HG02852 (cell line): ENCODE results near the gene LZTR1.
"Not testable (repeated sequence)": the region's sequence is repeated elsewhere in the genome, so short reads cannot be mapped to it uniquely, and the experiment has no call there.

ENCODE experiments used
- ATAC-seq: cut with Tn5 transposase; IDR thresholded peaks from one replicate; pipeline ENCODE4 v1.9.1; 2021; ENCODE audit warnings: mild to moderate bottlenecking, moderate library complexity; ENCODE audit not compliant: unreplicated experiment

LZTR1 gene

DNA sequence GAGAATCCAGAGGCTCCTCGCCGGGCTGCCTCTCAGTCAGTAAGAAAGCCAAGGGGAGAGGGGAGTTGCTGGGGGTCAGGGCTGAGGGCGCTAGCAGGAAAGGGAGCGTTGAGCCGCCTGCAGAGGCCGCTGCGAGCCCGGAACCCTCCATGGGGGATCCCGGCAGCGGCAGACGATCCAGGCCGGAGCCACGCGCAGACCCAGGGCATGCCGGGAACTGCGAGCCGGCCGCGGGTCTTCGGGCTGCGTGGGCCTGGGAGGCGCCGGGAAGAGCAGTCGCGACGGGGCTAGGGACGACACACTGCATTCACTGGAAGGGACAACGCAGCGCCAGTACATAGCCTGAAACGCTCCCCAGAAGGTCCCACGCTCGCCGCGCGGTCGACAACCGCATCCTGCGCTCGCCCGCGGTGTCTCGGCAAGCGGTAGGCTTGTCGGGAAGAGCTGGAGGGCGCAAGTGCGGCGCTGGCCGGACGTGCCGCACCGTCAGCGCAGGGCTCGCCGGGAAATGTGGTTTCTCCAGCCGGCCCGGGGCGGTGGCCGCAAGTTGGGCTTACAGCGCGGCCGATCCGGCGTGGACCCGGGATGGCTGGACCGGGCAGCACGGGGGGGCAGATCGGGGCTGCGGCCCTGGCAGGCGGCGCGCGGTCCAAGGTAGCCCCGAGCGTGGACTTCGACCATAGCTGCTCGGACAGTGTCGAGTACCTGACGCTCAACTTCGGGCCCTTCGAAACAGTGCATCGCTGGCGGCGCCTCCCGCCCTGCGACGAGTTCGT lies at the start of gene LZTR1:
Gene LZTR1 (plus strand): TSS at position 511 of the 776 bp plus-strand sequence. CDS start 75 bp downstream, at position 586.
- peak; percentile 83 for ATAC-seq

DNA sequence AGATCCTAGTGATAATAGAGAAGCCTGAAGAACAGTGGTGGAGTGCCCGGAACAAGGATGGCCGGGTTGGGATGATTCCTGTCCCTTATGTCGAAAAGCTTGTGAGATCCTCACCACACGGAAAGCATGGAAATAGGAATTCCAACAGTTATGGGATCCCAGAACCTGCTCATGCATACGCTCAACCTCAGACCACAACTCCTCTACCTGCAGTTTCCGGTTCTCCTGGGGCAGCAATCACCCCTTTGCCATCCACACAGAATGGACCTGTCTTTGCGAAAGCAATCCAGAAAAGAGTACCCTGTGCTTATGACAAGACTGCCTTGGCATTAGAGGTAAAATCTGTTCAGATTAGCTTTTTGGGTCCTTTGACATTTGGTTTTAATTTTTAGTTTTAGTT lies 48.2 kb upstream of the LZTR1 start:
- no peak for ATAC-seq

DNA sequence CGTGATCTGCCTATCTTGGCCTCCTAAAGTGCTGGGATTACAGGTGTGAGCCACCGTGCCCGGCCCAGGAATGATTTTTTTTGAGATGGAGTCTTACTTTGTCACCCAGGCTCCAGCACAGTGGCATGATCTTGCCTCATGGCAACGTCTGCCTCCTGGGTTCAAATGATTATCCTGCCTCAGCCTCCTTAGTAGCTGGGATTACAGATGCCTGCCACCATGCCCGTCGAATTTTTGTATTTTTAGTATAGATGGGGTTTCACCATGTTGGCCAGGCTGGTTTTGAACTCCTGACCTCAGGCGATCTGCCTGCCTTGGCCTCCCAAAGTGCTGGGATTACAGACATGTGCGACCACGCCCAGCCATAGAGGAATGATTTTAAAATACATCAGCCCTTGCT lies 47.0 kb upstream of the LZTR1 start:
- not testable (repeated sequence) for ATAC-seq

DNA sequence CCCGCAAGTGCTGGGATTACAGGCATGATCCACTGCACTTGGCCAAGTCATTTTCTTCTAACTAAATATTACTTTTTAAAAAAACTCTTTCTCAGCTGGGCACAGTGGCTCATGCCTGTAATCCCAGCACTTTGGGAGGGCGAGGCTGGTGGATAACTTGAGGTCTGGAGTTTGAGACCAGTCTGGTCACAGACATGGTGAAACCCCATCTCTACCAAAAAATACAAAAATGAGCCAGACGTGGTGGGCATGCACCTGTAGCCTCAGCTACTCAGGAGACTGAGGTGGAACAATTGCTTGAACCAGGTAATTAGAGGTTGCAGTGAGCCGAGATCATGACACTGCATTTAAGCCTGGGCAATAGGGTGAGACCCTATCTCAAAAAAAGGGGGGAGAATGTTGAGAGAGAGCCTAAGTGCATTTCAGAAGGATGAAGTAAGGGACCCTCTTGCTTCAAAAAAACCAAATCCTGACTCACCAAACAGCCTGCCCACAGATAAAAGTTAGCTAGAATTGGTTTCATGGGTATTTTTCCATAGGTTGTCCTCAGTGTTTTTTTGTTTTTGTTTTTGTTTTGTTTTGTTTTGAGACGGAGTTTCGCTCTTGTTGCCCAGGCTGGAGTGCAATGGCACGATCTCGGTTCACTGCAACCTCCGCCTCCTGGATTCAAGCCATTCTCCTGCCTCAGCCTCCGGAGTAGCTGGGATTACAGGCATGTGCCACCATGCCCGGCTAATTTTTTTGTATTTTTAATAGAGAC lies 46.1 kb upstream of the LZTR1 start:
- ATAC-seq: not testable (repeated sequence)

DNA sequence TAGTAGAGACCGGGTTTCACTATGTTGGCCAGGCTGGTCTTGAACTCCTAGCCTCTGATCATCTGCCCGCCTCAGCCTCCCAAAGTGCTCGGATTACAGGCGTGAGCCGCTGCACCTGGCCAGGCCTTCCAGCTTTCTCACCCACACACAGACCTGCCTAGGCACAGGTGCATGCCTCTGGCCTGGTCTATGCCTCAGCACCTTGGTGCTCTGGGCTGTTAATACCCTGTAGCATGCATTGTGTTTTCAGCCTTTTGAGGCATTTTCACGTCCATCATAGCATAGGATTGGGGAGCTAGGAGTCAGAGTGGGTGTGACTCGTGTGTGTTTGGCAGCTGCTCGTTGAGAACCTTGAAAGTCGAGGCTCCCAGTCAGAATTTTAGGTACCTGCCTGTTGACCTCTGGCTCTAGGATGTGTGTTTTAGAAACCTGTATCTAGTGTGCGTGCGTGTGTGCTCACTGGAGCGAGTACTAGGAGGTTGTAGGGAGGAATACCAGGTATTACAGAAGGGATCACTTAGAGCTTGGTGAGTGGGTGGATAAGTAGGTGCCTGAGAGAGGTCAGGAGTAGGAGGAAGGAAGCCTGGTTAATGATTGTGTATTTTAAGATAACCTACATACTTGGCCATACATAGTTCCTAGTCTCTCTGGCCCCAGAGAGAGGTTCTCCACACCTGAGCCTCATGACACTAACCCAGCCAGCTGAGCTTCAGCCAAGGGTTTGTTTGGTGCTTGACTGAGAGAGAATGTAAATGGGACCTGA lies 44.9 kb upstream of the LZTR1 start:
- ATAC-seq: no peak

GRCh38 chr22:20937794-20938671 lies 44.1 kb upstream of the LZTR1 start:
- ATAC-seq: no peak

GRCh38 chr22:20939457-20940185 lies 42.5 kb upstream of the LZTR1 start:
- ATAC-seq: not testable (repeated sequence)

DNA sequence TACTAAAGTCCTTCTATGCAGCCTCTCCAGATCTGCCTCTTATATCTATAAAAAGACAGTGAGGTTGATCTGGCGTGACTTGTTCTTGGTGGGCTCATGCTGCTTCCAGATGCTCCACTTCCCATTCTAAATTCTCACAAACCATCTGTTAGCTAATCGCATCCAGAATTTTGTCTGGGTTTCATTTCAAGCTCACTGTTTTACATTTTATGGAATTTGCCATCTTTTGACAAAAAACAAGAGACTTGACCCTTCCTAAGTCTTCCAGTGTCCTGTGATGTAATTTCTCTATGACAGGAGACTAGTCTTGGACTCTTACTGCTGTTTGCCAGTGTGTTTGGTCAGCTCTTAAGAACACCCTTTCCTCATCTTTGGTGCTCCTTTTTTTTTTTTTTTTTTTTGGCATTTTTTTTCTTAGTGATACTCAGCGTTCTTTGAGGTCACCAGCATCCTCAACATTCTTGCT lies 41.9 kb upstream of the LZTR1 start:
- no peak for ATAC-seq

DNA sequence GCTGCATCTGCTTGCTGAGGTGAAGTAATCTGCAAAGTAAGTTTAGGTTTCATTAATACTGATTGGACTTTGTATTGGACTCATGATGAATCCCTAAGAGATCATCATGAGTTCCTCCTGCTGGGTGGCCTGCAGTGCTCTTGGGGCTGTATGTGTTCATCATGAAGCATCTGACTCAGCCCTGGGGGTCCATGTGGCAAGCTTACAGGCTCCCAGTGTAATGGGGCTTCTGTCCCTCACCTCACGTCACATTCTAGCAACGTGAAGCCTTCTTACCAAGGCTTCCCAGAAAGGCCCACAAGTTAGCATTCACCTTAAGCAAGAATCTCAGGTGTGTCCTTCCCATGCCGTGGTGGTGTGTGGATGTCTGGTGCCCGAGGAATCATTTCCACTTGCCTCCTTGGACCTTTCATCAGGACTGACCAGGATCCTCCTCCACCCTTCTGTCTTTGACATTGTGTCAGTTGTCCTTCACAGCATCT lies 41.2 kb upstream of the LZTR1 start:
- ATAC-seq: no peak

DNA sequence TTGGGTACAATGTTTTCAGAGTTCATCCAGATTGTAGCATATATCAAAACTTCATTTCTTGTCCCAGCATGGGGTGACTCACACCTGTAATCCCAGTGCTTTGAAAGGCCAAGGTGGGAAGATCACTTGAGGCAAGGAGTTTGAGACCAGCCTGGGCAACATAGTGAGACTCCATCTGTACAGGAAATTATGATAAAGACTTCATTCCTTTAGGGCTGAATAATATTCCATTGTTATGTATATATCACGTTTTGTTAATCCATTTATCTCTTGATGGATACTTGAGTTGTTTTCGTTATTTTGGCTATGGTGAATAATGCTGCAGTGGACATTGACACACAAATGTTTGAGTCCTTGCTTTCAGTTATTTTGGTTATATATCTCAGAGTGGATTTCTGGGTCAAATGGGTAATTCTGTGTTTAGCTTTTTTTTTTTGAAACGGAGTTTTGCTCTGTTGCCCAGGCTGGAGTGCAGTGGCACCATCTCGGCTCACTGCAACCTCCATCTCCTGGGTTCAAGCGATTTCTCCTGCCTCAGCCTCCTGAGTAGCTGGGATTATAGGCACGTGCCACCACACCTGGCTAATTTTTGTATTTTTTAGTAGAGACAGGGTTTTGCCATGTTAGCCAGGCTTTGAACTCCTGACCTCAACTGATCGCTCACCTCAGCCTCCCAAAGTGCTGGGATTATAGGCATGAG lies 39.7 kb upstream of the LZTR1 start:
- ATAC-seq: not testable (repeated sequence)

DNA sequence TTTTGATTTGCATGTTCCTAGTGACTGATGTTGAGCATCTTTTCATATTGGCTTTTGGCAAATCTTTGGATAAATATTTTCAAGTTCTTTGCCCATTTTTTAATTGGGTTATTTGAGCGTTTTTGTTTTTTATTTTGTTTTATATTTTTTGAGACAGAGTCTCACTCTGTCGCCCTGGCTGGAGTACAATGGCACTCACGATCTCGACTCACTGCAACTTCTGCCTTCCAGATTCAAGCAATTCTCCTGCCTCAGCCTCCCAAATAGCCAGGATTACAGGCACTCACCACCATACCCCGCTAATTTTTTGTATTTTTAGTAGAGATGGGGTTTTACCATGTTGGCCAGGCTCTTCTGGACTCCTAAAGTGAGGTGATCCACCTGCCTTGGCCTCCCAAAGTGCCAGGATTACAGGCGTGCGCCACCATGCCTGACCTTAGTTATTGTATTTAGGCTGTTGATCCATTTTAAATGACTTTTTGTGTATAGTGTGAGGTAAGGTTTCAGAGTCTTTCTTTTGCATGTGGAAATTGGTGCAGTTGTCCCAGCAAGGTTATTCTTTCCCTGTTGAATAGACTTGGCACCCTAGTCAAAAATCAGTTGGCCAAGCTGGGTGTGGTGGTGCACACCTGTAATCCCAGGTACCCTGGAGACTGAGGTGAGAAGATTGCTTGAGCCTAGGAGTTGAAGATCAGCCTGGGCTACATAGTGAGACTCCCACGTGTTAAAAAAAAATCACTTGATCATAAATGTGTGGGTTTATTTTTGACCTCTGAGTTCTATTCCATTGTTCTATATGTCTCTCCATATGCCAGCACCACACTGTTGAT lies 38.8 kb upstream of the LZTR1 start:
- ATAC-seq: no peak

- no peak for ATAC-seq
These were observed 38.1 kb upstream of the LZTR1 start for GRCh38 chr22:20944042-20944441.

- no peak for ATAC-seq
These were observed 36.5 kb upstream of the LZTR1 start for GRCh38 chr22:20945578-20945934.

DNA sequence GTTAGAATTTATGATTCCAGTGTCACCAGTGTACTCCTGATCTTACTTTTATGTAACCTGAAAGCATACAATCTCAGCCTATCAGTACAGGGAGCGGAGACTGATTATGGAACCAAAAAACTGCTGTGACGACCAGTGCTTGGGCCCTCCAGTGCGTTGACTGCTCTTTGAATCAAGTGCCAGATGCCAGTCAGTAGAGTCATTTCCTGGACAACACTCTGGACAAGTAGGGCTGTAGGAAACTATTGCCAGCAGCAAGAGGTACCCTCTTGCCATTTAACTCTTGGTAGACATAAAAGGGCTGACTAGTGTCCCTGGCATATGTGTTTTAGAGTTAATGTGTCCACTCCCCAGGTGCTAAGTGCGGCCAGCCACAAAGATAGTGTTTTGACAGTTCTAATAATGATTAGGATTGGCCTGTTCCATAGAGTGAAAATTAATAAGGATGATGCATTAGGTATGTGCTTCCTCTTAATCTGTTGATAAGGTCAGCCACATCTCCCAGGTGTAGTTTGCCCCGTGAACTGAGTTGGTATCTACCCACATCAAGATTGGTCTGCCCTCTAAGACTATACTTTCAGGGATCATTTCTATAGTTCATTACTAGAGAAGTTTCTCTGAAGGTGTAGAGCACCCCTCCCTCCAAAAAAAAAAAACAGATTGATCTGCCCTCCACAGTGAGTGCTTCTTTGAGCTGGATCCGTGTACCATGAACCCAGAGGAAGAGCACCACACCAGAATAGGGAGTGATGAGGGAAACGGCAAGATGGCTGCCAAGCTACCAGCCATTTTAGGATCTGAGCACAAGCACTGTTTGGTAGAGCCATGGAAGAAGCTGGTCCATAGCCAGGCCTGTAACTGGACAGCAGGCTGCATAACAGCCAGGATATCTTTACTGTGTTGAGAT lies 35.8 kb upstream of the LZTR1 start:
- no peak for ATAC-seq

GRCh38 chr22:20946991-20947390 lies 35.1 kb upstream of the LZTR1 start:
- no peak for ATAC-seq

DNA sequence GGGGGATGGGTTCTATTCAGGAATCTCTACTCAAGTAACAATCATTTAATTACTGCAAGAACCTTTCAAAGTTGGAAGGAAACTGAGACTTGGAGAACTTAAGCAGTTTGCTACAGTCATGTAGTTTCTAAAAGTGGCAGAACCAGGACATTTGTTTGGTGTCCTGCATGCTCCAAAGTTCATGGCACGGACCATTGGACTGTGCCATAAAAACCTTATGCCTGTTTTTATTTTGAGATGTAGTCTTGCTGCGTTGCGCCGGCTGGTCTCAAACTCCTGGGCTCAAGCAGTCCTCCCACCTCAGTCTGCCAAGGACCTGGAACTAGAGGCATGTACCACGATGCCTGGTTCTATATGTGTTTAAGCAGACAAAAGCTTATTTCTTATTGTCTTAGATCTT lies 33.6 kb upstream of the LZTR1 start:
- no peak for ATAC-seq

- no peak for ATAC-seq
These were observed 33.1 kb upstream of the LZTR1 start for GRCh38 chr22:20948989-20949388.
